ENCODE results near the gene FMC1. TPM values are rescaled to one million over a fixed set of nuclear protein-coding genes. Genes with fewer than 3 reads are reported as not detected.
"Not testable (repeated sequence)": the region's sequence is repeated elsewhere in the genome, so short reads cannot be mapped to it uniquely, and the experiment has no call there.

The FMC1 gene
- total RNA-seq, 2 experiments from 2014 or later: 9.9 TPM

DNA sequence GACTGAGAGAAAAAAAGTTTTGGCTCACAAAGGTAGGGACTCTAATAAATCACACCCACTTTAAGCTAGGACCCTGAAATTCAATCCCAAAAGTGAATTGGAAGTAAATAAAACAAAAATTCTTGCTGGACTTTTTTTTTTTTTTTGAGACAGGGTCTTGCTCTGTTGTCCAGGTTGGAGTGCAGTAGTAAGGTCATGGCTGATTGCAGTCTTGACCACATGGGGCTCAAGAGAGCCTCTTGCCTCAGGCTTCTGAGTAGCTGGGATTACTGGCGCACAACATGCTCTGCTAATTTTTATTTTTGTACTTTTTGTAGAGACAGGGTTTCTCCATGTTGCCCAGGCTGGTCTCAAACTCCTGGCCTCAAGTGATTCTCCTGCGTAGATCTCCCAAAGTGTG lies 13.6 kb downstream of the FMC1 start:
- no peaks in the 10 kb centered on the region for H3K9me3 Mint-ChIP-seq
- H3K4me1 Mint-ChIP-seq: peaks cover 17% of the 10 kb centered on the region
- H3K27me3 Mint-ChIP-seq: no peaks in the 10 kb centered on the region
- no peak for DNase-seq
- no peak overlapping the region for H3K27ac Mint-ChIP-seq
- peaks cover 34% of the 10 kb centered on the region for H3K36me3 Mint-ChIP-seq (ENCODE audit: low read depth)
- CTCF ChIA-PET: interaction anchor here (1.7 kb wide), 1 partner anchor 14 kb away, joined by 7 read pairs; the partner anchor contains the start of gene FMC1
- H3K4me3 Mint-ChIP-seq: no peak overlapping the region
- POLR2A ChIA-PET: interaction anchor here (3.5 kb wide), 1 partner anchor 15 kb away, joined by 14 read pairs; the partner anchor contains the start of gene FMC1

GRCh38 chr7:139355320-139355719 lies 14.2 kb downstream of the FMC1 start:
- ChIA-PET CTCF (no interaction called here), POLR2A (interaction anchor here (1.6 to 3.5 kb wide), 2 partner anchors 12 to 15 kb away, joined by 5 to 14 read pairs; partner anchors contain the start of gene FMC1)
- H3K9me3 Mint-ChIP-seq: no peaks in the 10 kb centered on the region
- peak overlapping the region; percentile 31 for H3K27ac Mint-ChIP-seq
- peaks cover 17% of the 10 kb centered on the region for H3K4me1 Mint-ChIP-seq
- H3K4me3 Mint-ChIP-seq: no peak overlapping the region
- no peaks in the 10 kb centered on the region for H3K27me3 Mint-ChIP-seq
- DNase-seq: no peak
- H3K36me3 Mint-ChIP-seq (ENCODE audit: low read depth): peaks cover 35% of the 10 kb centered on the region

DNA sequence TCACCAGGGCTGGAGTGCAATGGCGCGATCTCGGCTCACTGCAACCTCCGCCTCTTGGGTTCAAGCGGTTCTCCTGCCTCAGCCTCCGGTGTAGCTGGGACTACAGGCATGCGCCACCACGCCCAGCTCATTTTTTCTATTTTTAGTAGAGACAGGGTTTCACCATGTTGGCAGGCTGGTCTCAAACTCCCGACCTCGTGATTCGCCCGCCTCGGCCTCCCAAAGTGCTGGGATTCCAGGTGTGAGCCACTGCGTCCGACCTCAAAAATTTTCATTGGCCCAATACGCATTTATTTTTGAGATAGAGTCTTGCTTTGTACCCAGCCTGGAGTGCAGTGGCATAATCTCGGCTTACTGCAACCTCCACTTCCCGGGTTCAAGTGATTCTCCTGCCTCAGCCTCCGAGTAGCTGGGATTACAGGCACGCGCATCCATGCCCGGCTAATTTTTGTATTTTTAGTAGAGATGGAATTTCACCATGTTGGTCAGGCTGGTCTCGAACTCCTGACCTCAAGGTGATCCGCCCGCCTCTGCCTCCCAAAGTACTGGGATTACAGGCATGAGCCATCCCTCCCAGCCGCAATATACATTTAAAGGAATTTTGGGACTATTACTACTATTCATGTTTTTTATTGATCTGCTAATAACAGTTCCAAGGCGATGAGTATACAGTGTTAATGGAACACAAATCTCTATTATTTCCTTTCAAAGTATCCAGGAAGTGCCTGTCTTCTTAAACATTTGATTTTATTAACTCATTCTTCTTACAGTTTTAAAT lies 16.8 kb downstream of the FMC1 start:
- Mint-ChIP-seq H3K4me1 (peaks cover 35% of the 10 kb centered on the region), H3K27ac (peak overlapping the region; percentile 100), H3K36me3 (ENCODE audit: low read depth) (peaks cover 32% of the 10 kb centered on the region), H3K4me3 (peak overlapping the region; percentile 96)
- CTCF ChIA-PET: interaction anchor here (1.1 to 2.4 kb wide), 2 partner anchors 18 to 240 kb away, joined by 4 to 11 read pairs; partner anchors contain the start of gene FMC1
- POLR2A ChIA-PET: interaction anchor here (0.8 to 3.2 kb wide), 6 partner anchors 12 to 50 kb away, joined by 3 to 57 read pairs (median 20); partner anchors contain the start of gene FMC1
- H3K9me3 Mint-ChIP-seq, DNase-seq, H3K27me3 Mint-ChIP-seq: not testable (repeated sequence)

- H3K4me3 Mint-ChIP-seq: peak overlapping the region; percentile 96
- H3K27ac Mint-ChIP-seq: peak overlapping the region; percentile 100
- H3K27me3 Mint-ChIP-seq: no peaks in the 10 kb centered on the region
- no peaks in the 10 kb centered on the region for H3K9me3 Mint-ChIP-seq
- peaks cover 36% of the 10 kb centered on the region for H3K36me3 Mint-ChIP-seq (ENCODE audit: low read depth)
- POLR2A ChIA-PET: interaction anchor here (0.8 to 3.2 kb wide), 22 partner anchors 11 to 606 kb away, joined by 3 to 57 read pairs (median 6); partner anchors contain the start of gene FMC1
- CTCF ChIA-PET: interaction anchor here (1.1 to 2.4 kb wide), 3 partner anchors 12 to 241 kb away, joined by 4 to 11 read pairs (median 5); partner anchors contain the start of gene FMC1
- peak; percentile 56 for DNase-seq
- peaks cover 40% of the 10 kb centered on the region for H3K4me1 Mint-ChIP-seq
Measured at GRCh38 chr7:139358541-139359365, 17.6 kb downstream of the FMC1 start.

- Mint-ChIP-seq H3K9me3 (no peaks in the 10 kb centered on the region), H3K4me1 (peaks cover 45% of the 10 kb centered on the region), H3K4me3 (peak within 1 kb of the TSS; percentile 96), H3K27ac (peak within 1 kb of the TSS; percentile 100), H3K27me3 (no peaks in the 10 kb centered on the region), H3K36me3 (ENCODE audit: low read depth) (peaks cover 40% of the 10 kb centered on the region)
- peak; percentile 100 for DNase-seq
- CTCF ChIA-PET: interaction anchor here (0.8 to 2.4 kb wide), 5 partner anchors 11 to 265 kb away, joined by 3 to 11 read pairs (median 4); partner anchors contain the start of gene FMC1
- POLR2A ChIA-PET: interaction anchor here (0.7 to 3.2 kb wide), 35 partner anchors 11 to 893 kb away, joined by 3 to 57 read pairs (median 4); partner anchors contain the start of genes FMC1 and TBXAS1
Measured at GRCh38 chr7:139359366-139360209, 18.5 kb downstream of the FMC1 start, which contains the start of gene LUC7L2. TSS of gene LUC7L2 (plus strand) at chr7:139359894. CDS start at chr7:139360262, 368 bp downstream.

- peaks cover 46% of the 10 kb centered on the region for H3K36me3 Mint-ChIP-seq (ENCODE audit: low read depth)
- no peaks in the 10 kb centered on the region for H3K9me3 Mint-ChIP-seq
- peak; percentile 98 for DNase-seq
- ChIA-PET POLR2A (interaction anchor here (0.7 to 3.2 kb wide), 35 partner anchors 10 to 1563 kb away, joined by 3 to 57 read pairs (median 4); partner anchors contain the start of genes FMC1 and TBXAS1), CTCF (interaction anchor here (0.8 to 2.4 kb wide), 5 partner anchors 11 to 343 kb away, joined by 3 to 11 read pairs (median 4); partner anchors contain the start of gene FMC1)
- H3K27ac Mint-ChIP-seq: peak overlapping the region; percentile 100
- H3K4me1 Mint-ChIP-seq: peaks cover 52% of the 10 kb centered on the region
- peak overlapping the region; percentile 96 for H3K4me3 Mint-ChIP-seq
- H3K27me3 Mint-ChIP-seq: no peaks in the 10 kb centered on the region
Measured at GRCh38 chr7:139360210-139360947, 19.2 kb downstream of the FMC1 start.

GRCh38 chr7:139360948-139361307 lies 19.8 kb downstream of the FMC1 start:
- ChIA-PET CTCF (interaction anchor here (0.8 kb wide), 1 partner anchor 343 kb away, joined by 3 read pairs; no protein-coding TSS in a partner anchor), POLR2A (interaction anchor here (0.8 to 3.2 kb wide), 16 partner anchors 9 to 1562 kb away, joined by 3 to 57 read pairs (median 13); partner anchors contain the start of gene FMC1)
- Mint-ChIP-seq H3K4me1 (peaks cover 52% of the 10 kb centered on the region), H3K36me3 (ENCODE audit: low read depth) (peaks cover 45% of the 10 kb centered on the region), H3K9me3 (no peaks in the 10 kb centered on the region), H3K27me3 (no peaks in the 10 kb centered on the region), H3K27ac (peak overlapping the region; percentile 100), H3K4me3 (peak overlapping the region; percentile 96)
- DNase-seq: no peak

- H3K4me3 Mint-ChIP-seq: peak overlapping the region; percentile 96
- H3K27ac Mint-ChIP-seq: peak overlapping the region; percentile 100
- CTCF ChIA-PET: no interaction called here
- peaks cover 50% of the 10 kb centered on the region for H3K36me3 Mint-ChIP-seq (ENCODE audit: low read depth)
- no peak for DNase-seq
- POLR2A ChIA-PET: interaction anchor here (0.7 kb wide), 1 partner anchor 92 kb away, joined by 4 read pairs; no protein-coding TSS in a partner anchor
- H3K27me3 Mint-ChIP-seq: no peaks in the 10 kb centered on the region
- no peaks in the 10 kb centered on the region for H3K9me3 Mint-ChIP-seq
- H3K4me1 Mint-ChIP-seq: peaks cover 56% of the 10 kb centered on the region
Measured at GRCh38 chr7:139361523-139361922, 20.4 kb downstream of the FMC1 start.

DNA sequence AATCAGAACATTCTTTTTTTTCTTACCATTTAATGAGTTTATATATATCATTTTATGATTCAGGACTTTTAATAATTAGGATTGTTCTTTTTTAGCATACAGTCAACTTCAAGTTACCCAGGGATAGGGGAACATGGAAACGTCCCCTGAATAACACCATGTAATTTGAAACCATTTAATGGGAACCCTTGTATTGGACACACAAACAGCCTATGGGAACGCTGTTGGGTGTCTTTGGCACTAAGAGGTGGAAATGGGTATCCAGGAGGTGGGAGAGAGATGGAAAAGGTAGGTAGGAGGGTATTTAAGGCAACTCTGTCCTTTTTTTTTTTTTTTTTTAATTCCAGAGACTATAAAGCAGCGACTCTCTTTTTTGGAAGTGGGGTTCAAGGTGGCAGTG lies 21.2 kb downstream of the FMC1 start:
- Mint-ChIP-seq H3K4me1 (peaks cover 54% of the 10 kb centered on the region), H3K4me3 (peak overlapping the region; percentile 39), H3K9me3 (no peaks in the 10 kb centered on the region), H3K27ac (no peak overlapping the region), H3K27me3 (no peaks in the 10 kb centered on the region), H3K36me3 (ENCODE audit: low read depth) (peaks cover 44% of the 10 kb centered on the region)
- no peak for DNase-seq
- CTCF ChIA-PET: no interaction called here
- POLR2A ChIA-PET: no interaction called here

GRCh38 chr7:139362981-139363380 lies 21.8 kb downstream of the FMC1 start:
- Mint-ChIP-seq H3K4me1 (peaks cover 57% of the 10 kb centered on the region), H3K27ac (no peak overlapping the region), H3K36me3 (ENCODE audit: low read depth) (peaks cover 50% of the 10 kb centered on the region), H3K9me3 (no peaks in the 10 kb centered on the region), H3K4me3 (peak overlapping the region; percentile 12), H3K27me3 (no peaks in the 10 kb centered on the region)
- no peak for DNase-seq
- ChIA-PET CTCF (no interaction called here), POLR2A (interaction anchor here (0.6 to 1.7 kb wide), 4 partner anchors 11 to 319 kb away, joined by 3 to 10 read pairs (median 3); no protein-coding TSS in a partner anchor)

DNA sequence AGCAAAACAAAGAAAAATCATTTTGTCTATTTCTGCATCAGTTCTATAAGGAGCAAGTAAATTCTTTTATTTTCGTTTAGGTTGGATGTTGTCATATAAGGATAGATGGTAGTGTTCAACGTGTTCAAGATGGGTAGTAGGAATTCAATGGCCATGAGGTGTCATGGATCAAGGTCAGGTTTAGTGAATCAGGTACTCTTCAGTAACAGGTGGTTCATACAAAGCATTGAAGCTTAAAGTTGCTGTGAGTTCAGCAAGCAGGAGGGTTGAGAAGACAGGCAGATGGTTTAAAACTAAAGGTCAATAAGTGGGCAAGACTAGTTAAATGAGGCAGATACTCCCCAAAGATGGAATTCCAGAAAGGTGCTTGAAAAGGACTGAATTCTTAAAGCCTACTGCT lies 24.2 kb downstream of the FMC1 start:
- no peaks in the 10 kb centered on the region for H3K27me3 Mint-ChIP-seq
- H3K4me3 Mint-ChIP-seq: no peak overlapping the region
- ChIA-PET CTCF (interaction anchor here (0.8 to 1.2 kb wide), 2 partner anchors 10 to 26 kb away, joined by 3 to 4 read pairs; no protein-coding TSS in a partner anchor), POLR2A (interaction anchor here (1.1 kb wide), 1 partner anchor 29 kb away, joined by 3 read pairs; no protein-coding TSS in a partner anchor)
- DNase-seq: no peak
- no peak overlapping the region for H3K27ac Mint-ChIP-seq
- peaks cover 65% of the 10 kb centered on the region for H3K4me1 Mint-ChIP-seq
- H3K36me3 Mint-ChIP-seq (ENCODE audit: low read depth): peaks cover 52% of the 10 kb centered on the region
- no peaks in the 10 kb centered on the region for H3K9me3 Mint-ChIP-seq

Measured in activated CD4-positive, alpha-beta memory T cell treated with anti-CD3 and anti-CD28 coated beads, Interleukin-2, amount 10 ng/mL, durations not matched to agents 7 days and 5 days (primary cell).